ENCODE results near the gene GJA9.

The GJA9 gene

GRCh38 chr1:38831731-38832369 is 49.5 kb downstream of the GJA9 start:
- DNase-seq (ENCODE audit: low read depth in 2 of 2), result no peak

GRCh38 chr1:38829368-38829767 is 52.0 kb downstream of the GJA9 start:
- no peak for DNase-seq (ENCODE audit: low read depth in 2 of 2)

- DNase-seq (ENCODE audit: low read depth in 2 of 2), result no peak
These were observed 54.1 kb downstream of the GJA9 start for GRCh38 chr1:38827318-38827717.

- DNase-seq (ENCODE audit: low read depth in 2 of 2), result no peak
These were observed 54.5 kb downstream of the GJA9 start for GRCh38 chr1:38826886-38827285.

- DNase-seq (ENCODE audit: low read depth in 2 of 2), result no peak
These were observed 55.1 kb downstream of the GJA9 start for GRCh38 chr1:38826262-38826661.
